ENCODE measurements around the gene KLHDC4.
"Not testable (repeated sequence)": the region's sequence is repeated elsewhere in the genome, so short reads cannot be mapped to it uniquely, and the experiment has no call there.

The KLHDC4 gene

DNA sequence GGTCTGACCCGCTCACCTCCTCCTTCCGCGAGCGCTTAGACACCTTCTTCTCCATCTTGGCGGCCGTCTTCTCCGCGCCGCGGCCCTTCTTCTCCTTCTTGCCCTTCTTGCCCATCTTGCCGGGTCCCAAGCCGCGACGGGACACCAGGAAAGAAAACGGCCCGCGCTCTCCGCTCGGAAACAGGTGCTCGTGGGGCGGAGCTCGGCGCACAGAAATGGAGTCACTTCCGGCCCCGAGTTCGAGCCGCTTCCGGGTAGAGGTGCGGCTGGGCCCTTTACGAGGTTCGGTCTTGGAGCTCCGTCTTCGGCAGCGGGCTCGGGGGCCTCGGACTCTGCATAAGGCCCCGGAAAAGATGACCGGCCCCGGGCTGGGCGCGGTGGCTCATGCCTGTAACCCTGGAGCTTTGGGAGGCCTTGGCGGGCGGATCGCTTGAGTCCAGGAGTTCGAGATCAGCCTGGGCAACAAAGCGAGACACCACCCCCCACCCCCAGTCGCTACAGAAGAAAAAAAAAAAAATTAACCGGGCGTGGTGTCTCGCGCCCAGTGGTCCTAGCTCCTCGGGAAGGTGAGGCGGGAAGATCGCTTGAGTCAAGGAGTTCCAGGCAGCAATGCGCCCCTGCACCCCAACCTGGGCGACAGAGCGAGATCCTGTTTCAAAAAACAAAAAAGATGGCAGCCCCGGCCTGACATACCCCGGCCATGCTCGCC, at the start of gene KLHDC4:
TSS of gene KLHDC4 (minus strand) at position 211 of the 709 bp plus-strand sequence. CDS start at position 115, 96 bp downstream.
- TF ChIP-seq, protein P1, sequence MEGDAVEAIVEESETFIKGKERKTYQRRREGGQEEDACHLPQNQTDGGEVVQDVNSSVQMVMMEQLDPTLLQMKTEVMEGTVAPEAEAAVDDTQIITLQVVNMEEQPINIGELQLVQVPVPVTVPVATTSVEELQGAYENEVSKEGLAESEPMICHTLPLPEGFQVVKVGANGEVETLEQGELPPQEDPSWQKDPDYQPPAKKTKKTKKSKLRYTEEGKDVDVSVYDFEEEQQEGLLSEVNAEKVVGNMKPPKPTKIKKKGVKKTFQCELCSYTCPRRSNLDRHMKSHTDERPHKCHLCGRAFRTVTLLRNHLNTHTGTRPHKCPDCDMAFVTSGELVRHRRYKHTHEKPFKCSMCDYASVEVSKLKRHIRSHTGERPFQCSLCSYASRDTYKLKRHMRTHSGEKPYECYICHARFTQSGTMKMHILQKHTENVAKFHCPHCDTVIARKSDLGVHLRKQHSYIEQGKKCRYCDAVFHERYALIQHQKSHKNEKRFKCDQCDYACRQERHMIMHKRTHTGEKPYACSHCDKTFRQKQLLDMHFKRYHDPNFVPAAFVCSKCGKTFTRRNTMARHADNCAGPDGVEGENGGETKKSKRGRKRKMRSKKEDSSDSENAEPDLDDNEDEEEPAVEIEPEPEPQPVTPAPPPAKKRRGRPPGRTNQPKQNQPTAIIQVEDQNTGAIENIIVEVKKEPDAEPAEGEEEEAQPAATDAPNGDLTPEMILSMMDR (IDR thresholded peaks at IDR 0.05; ENCODE audit: borderline replicate concordance, insufficient read depth, low read depth, low read length), result no peak
- H3K4me3 ChIP-seq (ENCODE audit: low read depth, low read length), result peak within 1 kb of the TSS; percentile 63

- H3K4me3 ChIP-seq (ENCODE audit: low read depth, low read length), result no peak overlapping the region
- TF ChIP-seq, protein P1 (IDR thresholded peaks at IDR 0.05; ENCODE audit: borderline replicate concordance, insufficient read depth, low read depth, low read length), result no peak
These were observed 49.8 kb upstream of the KLHDC4 start for GRCh38 chr16:87815567-87815966.

DNA sequence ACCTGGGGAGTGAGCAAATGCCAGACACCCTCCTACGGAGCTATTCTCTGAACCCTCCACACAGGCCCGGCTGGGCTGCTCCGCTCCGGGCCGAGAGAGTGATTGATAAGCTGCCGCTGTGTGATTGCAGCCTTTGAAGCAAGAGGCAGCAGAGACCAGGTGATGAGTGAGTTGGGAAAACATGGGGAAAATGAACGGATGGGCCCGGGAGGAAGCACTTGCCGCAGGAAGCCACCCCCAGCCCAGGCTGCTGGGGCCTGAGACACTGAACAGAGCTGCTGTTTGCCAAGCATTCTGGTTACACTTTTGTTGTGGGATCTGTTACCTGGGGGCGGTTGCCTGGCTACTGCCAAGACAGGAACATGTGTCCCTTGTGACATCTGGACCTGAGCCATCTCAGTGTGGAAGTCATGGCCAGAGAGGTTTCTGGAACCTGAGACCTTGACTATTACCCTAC, 46.4 kb upstream of the KLHDC4 start:
- TF ChIP-seq, protein P1 (IDR thresholded peaks at IDR 0.05; ENCODE audit: borderline replicate concordance, insufficient read depth, low read depth, low read length), result no peak
- no peak overlapping the region for H3K4me3 ChIP-seq (ENCODE audit: low read depth, low read length)

DNA sequence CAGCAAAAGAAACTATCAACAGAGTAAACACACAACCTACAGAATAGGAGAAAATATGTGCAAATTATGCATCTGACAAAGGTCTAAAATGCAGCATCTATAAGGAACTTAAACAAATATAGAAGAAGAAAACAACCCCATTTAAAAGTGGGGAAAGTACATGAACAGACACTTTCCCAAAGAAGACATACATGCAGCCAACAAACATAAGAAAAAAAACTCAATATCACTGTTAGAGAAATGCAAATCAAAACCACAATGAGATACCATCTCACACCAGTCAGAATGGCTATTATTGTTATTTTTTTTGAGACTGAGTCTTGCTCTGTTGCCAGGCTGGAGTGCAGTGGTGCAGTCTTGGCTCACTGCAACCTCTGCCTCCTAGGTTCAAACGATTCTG, 45.7 kb upstream of the KLHDC4 start:
- not testable (repeated sequence) for H3K4me3 ChIP-seq (ENCODE audit: low read depth, low read length)

DNA sequence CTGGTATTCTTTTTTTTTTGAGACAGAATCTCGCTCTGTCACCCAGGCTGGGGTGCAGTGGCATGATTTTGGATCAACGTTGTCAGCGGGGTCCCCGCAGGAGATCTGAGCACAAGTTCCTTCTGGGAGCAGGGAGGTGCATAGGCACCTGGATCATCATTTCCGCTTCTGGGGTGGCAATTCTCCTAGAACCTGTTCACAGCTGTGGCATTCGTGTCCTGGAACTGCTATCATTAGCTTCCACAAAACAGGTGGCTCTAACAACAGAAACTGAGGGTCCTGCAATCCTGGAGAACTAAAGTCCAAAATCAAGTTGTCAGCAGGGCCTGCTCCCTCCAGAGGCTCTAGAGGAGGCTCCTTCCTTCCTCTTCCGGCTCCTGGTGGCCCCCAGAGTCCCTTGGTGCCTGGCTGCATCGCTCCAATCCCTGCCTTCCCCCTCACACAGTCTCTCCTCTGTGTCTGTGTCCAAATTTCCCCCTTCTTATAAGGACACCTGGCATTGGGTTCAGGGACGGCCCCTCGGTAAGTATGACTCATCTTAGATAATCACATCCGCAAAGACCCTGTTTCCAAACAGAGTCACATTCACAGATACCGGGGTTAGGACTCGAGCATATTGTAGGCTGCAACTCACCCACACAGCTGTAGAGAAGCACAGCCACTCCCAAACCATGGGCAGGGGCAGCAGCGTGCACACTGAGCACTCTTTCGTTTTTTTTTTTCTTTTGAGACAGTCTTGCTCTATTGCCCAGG, 43.5 kb upstream of the KLHDC4 start:
- TF ChIP-seq, protein P1 (IDR thresholded peaks at IDR 0.05; ENCODE audit: borderline replicate concordance, insufficient read depth, low read depth, low read length), result no peak
- peak overlapping the region; percentile 14 for H3K4me3 ChIP-seq (ENCODE audit: low read depth, low read length)

- no peak overlapping the region for H3K4me3 ChIP-seq (ENCODE audit: low read depth, low read length)
- TF ChIP-seq, protein P1 (IDR thresholded peaks at IDR 0.05; ENCODE audit: borderline replicate concordance, insufficient read depth, low read depth, low read length), result no peak
These were observed 42.3 kb upstream of the KLHDC4 start for GRCh38 chr16:87808108-87808507.

DNA sequence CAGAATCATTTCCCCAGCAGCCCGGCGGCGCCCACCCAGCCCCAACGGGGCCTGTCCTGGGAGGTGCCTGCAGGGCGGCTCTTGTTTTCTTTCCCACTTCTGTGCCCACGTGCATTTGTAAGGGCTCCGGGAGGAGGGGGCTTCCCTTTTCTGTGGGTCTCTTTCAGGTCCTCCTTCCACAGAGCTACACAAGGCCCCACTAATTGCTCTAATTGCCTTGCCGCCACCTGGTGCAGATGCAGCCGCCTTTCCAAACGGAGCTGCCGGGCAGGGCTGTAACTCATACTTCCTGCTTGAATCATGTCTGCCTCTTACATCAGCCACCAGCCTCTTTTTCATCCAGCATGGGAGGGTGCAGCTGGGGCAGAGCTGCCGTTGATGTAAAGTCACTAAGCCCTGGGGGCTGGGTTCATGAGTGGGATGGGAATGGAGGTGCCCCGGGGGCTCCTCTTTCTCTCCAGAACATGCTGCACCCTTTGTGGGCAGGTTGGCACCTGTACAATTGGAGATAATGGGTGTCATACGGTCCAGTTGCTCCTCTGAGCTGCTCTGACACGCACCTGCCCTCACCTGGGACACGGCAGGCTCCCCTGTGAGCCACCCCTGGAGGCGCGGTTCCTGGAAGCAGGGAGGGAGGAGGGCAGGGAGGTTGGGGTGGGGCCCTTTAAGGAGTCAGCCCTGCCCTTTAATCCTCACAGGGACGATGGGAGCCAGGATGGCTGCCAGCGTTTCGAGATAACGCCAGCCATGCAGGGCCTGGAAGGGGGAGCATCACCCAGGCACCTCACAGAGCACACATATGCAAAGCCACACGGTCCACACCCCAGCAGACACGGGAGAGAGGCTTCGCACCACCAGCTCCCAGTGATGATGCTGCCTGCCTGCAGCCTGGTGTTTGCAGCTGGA, 41.1 kb upstream of the KLHDC4 start:
- H3K4me3 ChIP-seq (ENCODE audit: low read depth, low read length), result peak overlapping the region; percentile 3
- TF ChIP-seq, protein P1 (IDR thresholded peaks at IDR 0.05; ENCODE audit: borderline replicate concordance, insufficient read depth, low read depth, low read length), result no peak
